Measurements from ENCODE around the gene ZNF644.

- no peak for TF ChIP-seq POLR2A (IDR thresholded peaks at IDR 0.05)
- TF ChIP-seq EP300 (IDR thresholded peaks at IDR 0.05): no peak
- TF ChIP-seq CTCF (IDR thresholded peaks at IDR 0.05): no peak
These were observed 75.2 kb downstream of the ZNF644 start for GRCh38 chr1:90946630-90947029.

All from upper lobe of left lung (tissue), 4 donors.